ENCODE data around the gene OSBPL3. TPM values are rescaled to one million over a fixed set of nuclear protein-coding genes. Genes with fewer than 3 reads are reported as not detected.

Gene OSBPL3
- total RNA-seq, 6 experiments from 2014 or later = 49.7 to 68.8 (median 63.2) TPM

DNA sequence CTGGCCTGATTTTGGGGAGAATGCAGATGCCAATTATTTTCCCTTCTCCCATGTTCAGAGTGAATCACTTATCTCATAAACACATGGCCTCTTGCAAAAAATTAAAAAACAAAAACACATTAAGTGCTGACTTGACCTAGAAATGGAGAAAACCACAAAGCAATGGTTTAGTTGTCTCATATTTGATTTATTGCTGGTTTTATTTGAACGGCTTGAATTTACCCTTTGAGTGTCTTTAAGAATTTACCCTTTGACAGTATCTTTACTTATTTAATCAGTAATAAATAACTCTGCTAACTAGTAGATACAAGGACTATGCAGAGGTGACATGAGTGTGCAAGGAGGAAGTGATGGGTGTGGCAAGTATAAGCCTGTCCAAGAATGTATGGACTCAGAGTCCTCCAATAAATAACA lies 154.6 kb downstream of the OSBPL3 start:
- Mint-ChIP-seq H3K4me1 (ENCODE audit: low read depth) (peaks cover 91% of the 10 kb centered on the region), H3K27ac (peak overlapping the region; percentile 91)
- TF ChIP-seq, protein P1, sequence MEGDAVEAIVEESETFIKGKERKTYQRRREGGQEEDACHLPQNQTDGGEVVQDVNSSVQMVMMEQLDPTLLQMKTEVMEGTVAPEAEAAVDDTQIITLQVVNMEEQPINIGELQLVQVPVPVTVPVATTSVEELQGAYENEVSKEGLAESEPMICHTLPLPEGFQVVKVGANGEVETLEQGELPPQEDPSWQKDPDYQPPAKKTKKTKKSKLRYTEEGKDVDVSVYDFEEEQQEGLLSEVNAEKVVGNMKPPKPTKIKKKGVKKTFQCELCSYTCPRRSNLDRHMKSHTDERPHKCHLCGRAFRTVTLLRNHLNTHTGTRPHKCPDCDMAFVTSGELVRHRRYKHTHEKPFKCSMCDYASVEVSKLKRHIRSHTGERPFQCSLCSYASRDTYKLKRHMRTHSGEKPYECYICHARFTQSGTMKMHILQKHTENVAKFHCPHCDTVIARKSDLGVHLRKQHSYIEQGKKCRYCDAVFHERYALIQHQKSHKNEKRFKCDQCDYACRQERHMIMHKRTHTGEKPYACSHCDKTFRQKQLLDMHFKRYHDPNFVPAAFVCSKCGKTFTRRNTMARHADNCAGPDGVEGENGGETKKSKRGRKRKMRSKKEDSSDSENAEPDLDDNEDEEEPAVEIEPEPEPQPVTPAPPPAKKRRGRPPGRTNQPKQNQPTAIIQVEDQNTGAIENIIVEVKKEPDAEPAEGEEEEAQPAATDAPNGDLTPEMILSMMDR (IDR thresholded peaks at IDR 0.05) = no peak

DNA sequence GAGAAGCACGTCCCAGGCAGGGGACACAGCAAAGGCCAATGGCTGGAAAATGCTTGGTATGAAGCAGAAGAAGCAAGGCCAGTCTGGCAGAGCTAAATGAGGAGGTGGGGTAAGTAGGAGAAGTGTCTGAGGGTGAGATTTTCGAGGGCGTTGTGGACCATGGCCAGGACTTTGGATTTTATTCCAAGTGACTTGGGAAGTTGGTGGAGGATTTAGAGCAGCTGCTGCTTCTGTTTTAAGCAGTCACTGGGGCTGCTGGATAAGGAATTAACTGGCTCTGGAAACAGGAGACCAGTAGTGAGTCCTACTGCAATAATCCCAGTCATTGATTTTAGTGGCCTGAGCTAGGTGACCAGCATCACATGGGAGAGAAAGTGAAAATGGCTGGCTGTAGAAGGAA lies 155.1 kb downstream of the OSBPL3 start:
- TF ChIP-seq, protein P1 (IDR thresholded peaks at IDR 0.05) = no peak
- H3K27ac Mint-ChIP-seq = peak overlapping the region; percentile 91
- no peak for DNase-seq
- H3K4me3 Mint-ChIP-seq = no peak overlapping the region; the same call in 1 of the 2 replicates
- peaks cover 49% of the 10 kb centered on the region for H3K36me3 Mint-ChIP-seq (ENCODE audit: low read depth)
- H3K4me1 Mint-ChIP-seq (ENCODE audit: low read depth) = peaks cover 91% of the 10 kb centered on the region
- H3K9me3 Mint-ChIP-seq = no peaks in the 10 kb centered on the region
- H3K27me3 Mint-ChIP-seq (ENCODE audit: insufficient read depth) = peaks cover 3% of the 10 kb centered on the region; the same call in 1 of the 2 replicates

More for the DNA sequence above, 154.6 kb downstream of the OSBPL3 start:
- Mint-ChIP-seq H3K4me3 (peak overlapping the region; percentile 78), H3K27me3 (ENCODE audit: insufficient read depth) (peaks cover 1% of the 10 kb centered on the region; the same call in 1 of the 2 replicates), H3K9me3 (no peaks in the 10 kb centered on the region), H3K36me3 (ENCODE audit: low read depth) (peaks cover 49% of the 10 kb centered on the region)
- peak; percentile 25 for DNase-seq

DNA sequence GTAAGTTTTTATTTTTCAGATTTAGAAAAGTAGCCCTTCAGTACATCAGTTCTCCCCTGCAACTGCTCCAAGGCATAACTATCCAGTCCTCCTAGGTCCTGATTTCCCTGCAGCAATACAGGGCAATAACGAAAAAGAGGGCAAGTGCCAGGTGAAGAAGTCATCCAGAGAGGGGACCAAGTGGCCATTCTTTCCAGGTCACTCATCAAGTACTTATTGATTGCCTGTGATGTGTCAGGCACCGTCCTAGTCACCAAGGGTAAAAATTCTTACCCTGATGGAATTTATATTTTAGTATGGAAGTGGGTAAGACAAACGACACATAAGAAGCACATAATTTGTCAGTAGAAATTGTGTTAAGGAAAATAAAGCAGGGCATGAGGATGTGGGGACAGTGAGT lies 155.6 kb downstream of the OSBPL3 start:
- Mint-ChIP-seq H3K27me3 (ENCODE audit: insufficient read depth) (peaks cover 3% of the 10 kb centered on the region; the same call in 1 of the 2 replicates), H3K27ac (peak overlapping the region; percentile 91; the same call in 1 of the 2 replicates), H3K4me3 (no peak overlapping the region)

DNA sequence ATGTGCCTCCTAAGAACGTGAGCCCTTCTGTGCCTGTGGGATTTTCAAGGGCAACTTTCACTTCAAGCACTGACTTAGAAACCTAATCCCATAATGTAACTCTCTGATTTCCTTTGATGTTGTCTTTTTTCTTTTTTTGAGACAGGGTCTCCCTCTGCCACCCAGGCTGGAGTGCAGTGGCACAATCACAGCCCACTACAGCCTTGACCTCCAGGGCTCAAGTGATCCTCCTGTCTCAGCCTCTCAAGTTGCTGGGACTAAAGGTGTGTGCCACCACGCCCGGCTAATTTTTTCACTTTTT lies 158.3 kb downstream of the OSBPL3 start:
- peak overlapping the region; percentile 98 for H3K27ac Mint-ChIP-seq
- peaks cover 5% of the 10 kb centered on the region for H3K27me3 Mint-ChIP-seq (ENCODE audit: insufficient read depth)
- TF ChIP-seq, protein P1 (IDR thresholded peaks at IDR 0.05) = no peak
- H3K4me3 Mint-ChIP-seq = peak overlapping the region; percentile 71
- H3K4me1 Mint-ChIP-seq (ENCODE audit: low read depth) = peaks cover 67% of the 10 kb centered on the region
- DNase-seq = no peak
- no peaks in the 10 kb centered on the region for H3K9me3 Mint-ChIP-seq
- peaks cover 56% of the 10 kb centered on the region for H3K36me3 Mint-ChIP-seq (ENCODE audit: low read depth)

More for the DNA sequence above, 155.6 kb downstream of the OSBPL3 start:
- no peak for DNase-seq
- Mint-ChIP-seq H3K4me1 (ENCODE audit: low read depth) (peaks cover 91% of the 10 kb centered on the region), H3K36me3 (ENCODE audit: low read depth) (peaks cover 47% of the 10 kb centered on the region), H3K9me3 (no peaks in the 10 kb centered on the region)
- TF ChIP-seq, protein P1 (IDR thresholded peaks at IDR 0.05) = no peak

DNA sequence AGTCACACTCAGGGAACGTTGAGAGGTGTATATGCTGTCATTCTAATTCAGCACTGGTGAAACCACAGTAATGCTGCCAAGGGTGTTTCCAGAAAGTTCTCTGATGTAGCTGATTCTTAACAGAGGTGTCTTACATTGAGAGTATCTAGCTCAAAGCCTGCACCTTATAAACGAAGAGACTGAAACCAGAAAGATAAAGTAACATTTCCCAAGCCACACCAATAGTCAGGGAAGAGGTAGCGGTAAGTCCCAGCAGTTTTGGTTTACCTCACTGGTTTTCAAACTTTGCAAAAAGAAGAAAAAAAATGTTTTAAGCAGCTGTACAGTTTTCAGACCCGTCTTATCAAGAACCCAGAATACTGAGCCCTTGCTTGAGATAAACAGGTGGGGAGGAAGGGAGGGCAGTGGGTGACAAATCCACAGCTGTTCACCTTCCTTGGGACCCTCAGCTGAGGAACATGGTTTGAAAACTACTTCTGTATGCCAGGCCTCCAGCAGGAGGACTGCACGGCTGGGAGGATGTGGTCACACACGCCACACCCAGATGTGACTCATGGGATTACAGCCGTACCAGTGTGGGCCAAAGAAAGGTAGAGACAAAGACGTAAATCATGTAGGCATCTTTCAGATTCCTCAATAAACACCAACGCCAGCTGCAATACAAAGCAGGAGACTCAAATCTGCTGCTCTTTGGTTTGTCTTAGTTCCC lies 158.8 kb downstream of the OSBPL3 start:
- no peaks in the 10 kb centered on the region for H3K9me3 Mint-ChIP-seq
- TF ChIP-seq, protein P1 (IDR thresholded peaks at IDR 0.05) = peak; percentile 63
- peaks cover 5% of the 10 kb centered on the region for H3K27me3 Mint-ChIP-seq (ENCODE audit: insufficient read depth)
- peaks cover 62% of the 10 kb centered on the region for H3K4me1 Mint-ChIP-seq (ENCODE audit: low read depth)
- H3K4me3 Mint-ChIP-seq = peak overlapping the region; percentile 71
- DNase-seq = peak; percentile 93
- H3K27ac Mint-ChIP-seq = peak overlapping the region; percentile 98
- H3K36me3 Mint-ChIP-seq (ENCODE audit: low read depth) = peaks cover 56% of the 10 kb centered on the region
